ENCODE data around the gene CDPF1.

Gene CDPF1

GRCh38 chr22:46288846-46289243 is 38.8 kb upstream of the CDPF1 start:
- TF ChIP-seq CTCF (conservative IDR thresholded peaks at IDR 0.05; ENCODE audit: low read length) = no peak
- no peak overlapping the region for H3K4me3 ChIP-seq (ENCODE audit: low read length)
- DNase-seq (ENCODE audit: low read depth) = no peak

GRCh38 chr22:46287873-46288751 is 38.0 kb upstream of the CDPF1 start:
- H3K4me3 ChIP-seq (ENCODE audit: low read length) = no peak overlapping the region
- no peak for DNase-seq (ENCODE audit: low read depth)
- no peak for TF ChIP-seq CTCF (conservative IDR thresholded peaks at IDR 0.05; ENCODE audit: low read length)

GRCh38 chr22:46286941-46287872 is 37.1 kb upstream of the CDPF1 start:
- TF ChIP-seq CTCF (conservative IDR thresholded peaks at IDR 0.05; ENCODE audit: low read length) = no peak
- H3K4me3 ChIP-seq (ENCODE audit: low read length) = no peak overlapping the region
- DNase-seq (ENCODE audit: low read depth) = no peak

GRCh38 chr22:46286006-46286405 is 35.9 kb upstream of the CDPF1 start:
- DNase-seq (ENCODE audit: low read depth) = no peak
- no peak for TF ChIP-seq CTCF (conservative IDR thresholded peaks at IDR 0.05; ENCODE audit: low read length)
- no peak overlapping the region for H3K4me3 ChIP-seq (ENCODE audit: low read length)

GRCh38 chr22:46281866-46282678 is 32.0 kb upstream of the CDPF1 start:
- TF ChIP-seq CTCF (conservative IDR thresholded peaks at IDR 0.05; ENCODE audit: low read length) = no peak
- no peak for DNase-seq (ENCODE audit: low read depth)
- H3K4me3 ChIP-seq (ENCODE audit: low read length) = no peak overlapping the region

- DNase-seq (ENCODE audit: low read depth) = no peak
- no peak for TF ChIP-seq CTCF (conservative IDR thresholded peaks at IDR 0.05; ENCODE audit: low read length)
Observed at GRCh38 chr22:46280999-46281623, 31.0 kb upstream of the CDPF1 start.

More at GRCh38 chr22:46280999-46281623, 31.0 kb upstream of the CDPF1 start:
- H3K4me3 ChIP-seq (ENCODE audit: low read length) = no peak overlapping the region

Measured in AG10803 (cell line).